Left ventricle myocardium inferior (tissue), 1 donor: ENCODE data around the gene ZNF664. TPM values are rescaled to one million over a fixed set of nuclear protein-coding genes. Genes with fewer than 3 reads are reported as not detected.

ENCODE experiments used
- DNase-seq: peaks from one replicate; pipeline ENCODE4 v3.0.0-alpha.2; 2020
- H3K27ac ChIP-seq: fragments of 200-600 bp; replicated peaks from 2 replicates; pipeline ENCODE4 v1.8.0; 2021
- H3K27me3 ChIP-seq: fragments of 200-600 bp; 2 replicates; pipeline ENCODE4 v1.8.0; 2021; ENCODE audit warnings: low read depth
- H3K36me3 ChIP-seq: fragments of 200-600 bp; 2 replicates; pipeline ENCODE4 v1.8.0; 2021
- H3K4me1 ChIP-seq: fragments of 200-600 bp; 2 replicates; pipeline ENCODE4 v1.8.0; 2021
- H3K4me3 ChIP-seq: fragments of 200-600 bp; 2 replicates; pipeline ENCODE4 v1.8.0; 2021; ENCODE audit warnings: mild to moderate bottlenecking, moderate library complexity
- H3K9me3 ChIP-seq: fragments of 200-600 bp; replicated peaks from 2 replicates; pipeline ENCODE4 v1.8.0; 2021
- intact Hi-C: fragments of 100-400 bp; cut with micrococcal nuclease; formaldehyde crosslinking; loops from one replicate; pipeline ENCODE4 v1.11.0; 2022
- total RNA-seq: library from RNA; stranded (reverse); fragmentation: NEBNext Ultra II Directional; extraction: Animal tissue kit (Norgen Biotek cat#: 25700); gene quantifications from one replicate; pipeline ENCODE4 v1.2.1, GENCODE V29; 2021
- TF ChIP-seq, protein P1 (sequence below): fragments of 200-600 bp; IDR thresholded peaks from 2 replicates; pipeline ENCODE4 v1.8.0; 2021; ENCODE audit warnings: antibody characterized with exemption, mild to moderate bottlenecking, borderline replicate concordance
- donor health status: DM: no; HTN: yes; CAD: no; lungs with severe emphysema.

Gene ZNF664
- total RNA-seq, 1 donor from 2014 or later, result 80.7 TPM

DNA sequence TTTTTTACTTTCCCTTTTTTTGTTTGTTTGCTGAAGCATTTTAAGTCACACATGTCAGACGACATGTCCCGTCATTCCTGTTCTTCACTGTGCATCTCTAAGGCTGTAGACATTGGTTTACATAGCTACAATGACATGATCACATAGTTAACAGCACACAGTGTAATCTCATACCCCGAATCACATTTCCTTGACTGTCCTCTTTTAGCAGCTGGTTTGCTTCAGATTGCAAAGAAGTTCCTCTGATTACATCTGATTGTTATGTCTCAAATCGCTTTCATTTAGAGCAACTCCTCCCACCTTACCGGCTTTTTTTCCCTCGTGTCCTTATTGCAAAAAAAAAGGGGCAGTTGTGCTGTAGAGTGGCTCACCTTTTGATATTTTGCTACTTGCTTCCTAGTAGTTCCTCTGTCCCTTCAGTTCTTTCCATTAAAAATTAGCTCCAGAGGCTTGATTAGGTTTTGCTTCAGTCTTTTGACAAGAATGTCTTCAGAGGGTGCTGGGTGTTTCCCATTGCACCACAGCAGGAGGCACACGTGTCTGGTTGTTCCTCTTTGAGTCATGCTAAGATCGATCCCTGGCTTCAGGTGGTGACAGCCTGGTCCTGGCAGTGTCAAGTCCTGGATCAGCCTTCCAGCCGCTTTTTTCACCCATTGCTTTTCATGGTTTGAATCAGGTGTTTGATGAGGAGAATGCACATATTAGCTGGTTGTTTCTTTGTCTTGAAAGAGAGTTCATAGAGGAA is 35.0 kb downstream of the ZNF664 start:
- H3K36me3 ChIP-seq, result peaks cover 39% of the 10 kb centered on the region
- intact Hi-C loops, result no loop called here

DNA sequence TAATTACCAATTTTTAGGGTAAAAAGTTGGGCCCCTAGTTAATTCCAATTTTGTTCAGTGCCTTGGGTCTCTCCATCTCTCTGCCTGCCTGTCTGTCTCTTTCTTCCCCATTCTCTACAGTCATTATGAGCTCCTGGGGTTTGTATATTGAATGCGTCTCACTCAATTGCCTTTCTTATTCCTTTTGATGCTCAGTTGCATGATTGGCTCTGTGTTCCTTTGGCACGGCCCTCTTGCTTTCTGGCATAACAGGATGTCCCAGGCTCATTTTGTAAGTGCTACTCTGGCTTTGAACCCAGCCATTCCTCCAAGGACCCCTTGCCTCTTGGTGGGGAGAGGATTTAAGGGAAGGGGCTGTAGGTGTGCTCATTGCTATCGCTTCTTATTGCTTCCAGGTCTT is 35.6 kb downstream of the ZNF664 start:
- no peaks in the 10 kb centered on the region for H3K27me3 ChIP-seq
- intact Hi-C loops, result no loop called here
- H3K4me3 ChIP-seq, result no peak overlapping the region
- DNase-seq, result no peak
- no peaks in the 10 kb centered on the region for H3K9me3 ChIP-seq
- peaks cover 45% of the 10 kb centered on the region for H3K36me3 ChIP-seq
- TF ChIP-seq, protein P1, sequence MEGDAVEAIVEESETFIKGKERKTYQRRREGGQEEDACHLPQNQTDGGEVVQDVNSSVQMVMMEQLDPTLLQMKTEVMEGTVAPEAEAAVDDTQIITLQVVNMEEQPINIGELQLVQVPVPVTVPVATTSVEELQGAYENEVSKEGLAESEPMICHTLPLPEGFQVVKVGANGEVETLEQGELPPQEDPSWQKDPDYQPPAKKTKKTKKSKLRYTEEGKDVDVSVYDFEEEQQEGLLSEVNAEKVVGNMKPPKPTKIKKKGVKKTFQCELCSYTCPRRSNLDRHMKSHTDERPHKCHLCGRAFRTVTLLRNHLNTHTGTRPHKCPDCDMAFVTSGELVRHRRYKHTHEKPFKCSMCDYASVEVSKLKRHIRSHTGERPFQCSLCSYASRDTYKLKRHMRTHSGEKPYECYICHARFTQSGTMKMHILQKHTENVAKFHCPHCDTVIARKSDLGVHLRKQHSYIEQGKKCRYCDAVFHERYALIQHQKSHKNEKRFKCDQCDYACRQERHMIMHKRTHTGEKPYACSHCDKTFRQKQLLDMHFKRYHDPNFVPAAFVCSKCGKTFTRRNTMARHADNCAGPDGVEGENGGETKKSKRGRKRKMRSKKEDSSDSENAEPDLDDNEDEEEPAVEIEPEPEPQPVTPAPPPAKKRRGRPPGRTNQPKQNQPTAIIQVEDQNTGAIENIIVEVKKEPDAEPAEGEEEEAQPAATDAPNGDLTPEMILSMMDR, result no peak
- no peak overlapping the region for H3K27ac ChIP-seq
- H3K4me1 ChIP-seq, result peaks cover 65% of the 10 kb centered on the region

More for the DNA sequence above, 35.0 kb downstream of the ZNF664 start:
- Histone ChIP-seq H3K4me1 (peaks cover 70% of the 10 kb centered on the region), H3K9me3 (no peaks in the 10 kb centered on the region), H3K4me3 (no peak overlapping the region), H3K27ac (no peak overlapping the region), H3K27me3 (no peaks in the 10 kb centered on the region)
- TF ChIP-seq, protein P1, result no peak
- no peak for DNase-seq

DNA sequence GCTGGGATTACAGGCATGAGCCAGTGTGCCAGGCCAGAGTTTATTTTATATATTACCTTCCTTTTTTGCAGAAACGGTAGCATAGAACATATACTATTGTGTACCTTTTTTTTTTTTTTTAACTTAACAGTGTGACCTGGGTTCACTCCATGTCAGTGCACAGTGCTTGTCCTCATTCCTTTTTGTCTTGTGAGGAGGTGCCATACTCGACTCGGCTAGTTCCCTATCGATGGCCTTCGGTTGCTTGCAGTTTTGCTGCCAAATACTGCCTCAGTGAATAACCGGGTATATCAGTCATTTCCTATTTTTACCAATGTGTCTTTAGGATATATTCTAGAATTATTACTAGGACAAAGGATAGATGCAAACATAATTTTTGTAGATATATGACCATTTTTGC is 36.8 kb downstream of the ZNF664 start:
- Histone ChIP-seq H3K4me1 (peaks cover 56% of the 10 kb centered on the region), H3K36me3 (peaks cover 43% of the 10 kb centered on the region), H3K27ac (no peak overlapping the region), H3K9me3 (no peaks in the 10 kb centered on the region), H3K27me3 (no peaks in the 10 kb centered on the region), H3K4me3 (no peak overlapping the region)
- no peak for DNase-seq
- TF ChIP-seq, protein P1, result no peak
- intact Hi-C loops, result no loop called here

DNA sequence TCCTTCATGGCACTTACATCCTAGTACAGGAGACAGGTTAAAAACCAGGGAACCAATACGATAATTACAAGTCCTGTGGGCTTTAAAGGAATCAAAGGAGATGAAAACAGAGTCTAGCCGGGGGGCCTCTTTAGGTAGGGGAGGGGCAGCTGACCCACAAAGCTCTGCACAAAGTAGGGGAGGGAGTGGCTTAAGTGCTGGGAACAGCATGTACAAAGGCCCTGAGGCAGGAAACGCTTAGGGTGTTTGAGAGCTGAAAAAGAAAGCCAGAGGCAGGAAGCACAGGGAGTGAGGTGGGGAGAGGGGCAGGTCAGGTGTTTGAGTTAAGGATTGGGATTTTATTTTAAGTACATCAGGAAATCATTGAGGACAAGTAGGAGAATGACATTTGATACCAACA is 37.7 kb downstream of the ZNF664 start:
- no peak overlapping the region for H3K27ac ChIP-seq
- no peak for DNase-seq
- no peaks in the 10 kb centered on the region for H3K9me3 ChIP-seq
- peaks cover 50% of the 10 kb centered on the region for H3K4me1 ChIP-seq
- TF ChIP-seq, protein P1, result no peak
- peaks cover 39% of the 10 kb centered on the region for H3K36me3 ChIP-seq
- no peak overlapping the region for H3K4me3 ChIP-seq
- intact Hi-C loops, result no loop called here
- no peaks in the 10 kb centered on the region for H3K27me3 ChIP-seq

DNA sequence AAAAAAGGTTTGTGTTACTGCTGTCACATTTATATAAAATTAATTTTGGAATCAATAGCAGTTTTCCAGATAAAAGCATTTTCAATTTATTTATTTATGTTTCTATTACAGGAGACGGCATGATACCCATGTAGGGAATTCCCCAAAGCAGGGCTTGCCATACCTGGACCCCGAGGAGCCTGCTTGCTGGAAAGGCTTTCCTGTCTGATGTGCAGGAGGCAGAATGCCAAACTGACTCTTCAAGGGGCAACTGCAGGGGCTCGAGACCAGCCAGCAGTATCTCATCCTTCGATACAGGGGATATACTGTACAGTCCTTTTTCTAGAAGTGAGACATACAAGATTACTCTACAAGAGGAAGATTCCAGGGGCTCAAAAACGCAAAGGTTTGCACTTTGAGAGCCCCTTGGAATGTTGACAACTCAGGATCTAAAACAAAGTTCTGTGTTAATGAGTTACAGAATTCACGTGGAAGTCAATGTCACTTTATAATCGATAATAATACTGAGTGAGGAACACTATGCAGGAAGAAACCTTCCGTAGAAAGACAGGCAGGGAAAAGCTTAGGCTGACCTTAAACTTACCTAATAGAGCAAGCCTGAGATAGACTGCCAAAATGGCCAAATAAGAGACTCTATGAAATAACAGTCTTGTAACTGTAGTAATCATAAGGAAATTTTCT is 38.6 kb downstream of the ZNF664 start:
- Histone ChIP-seq H3K4me3 (no peak overlapping the region), H3K27ac (no peak overlapping the region), H3K27me3 (no peaks in the 10 kb centered on the region), H3K4me1 (peaks cover 41% of the 10 kb centered on the region), H3K9me3 (no peaks in the 10 kb centered on the region), H3K36me3 (peaks cover 39% of the 10 kb centered on the region)
- TF ChIP-seq, protein P1, result no peak
- DNase-seq, result no peak
- intact Hi-C loops, result no loop called here
